Astrocyte of the hippocampus (primary cell): ENCODE data around the gene IFNG-AS1.

Source experiments
- DNase-seq: peaks from one replicate; pipeline ENCODE4 v3.0.0; 2011; ENCODE audit warnings: low read depth, low spot score

Gene IFNG-AS1

DNA sequence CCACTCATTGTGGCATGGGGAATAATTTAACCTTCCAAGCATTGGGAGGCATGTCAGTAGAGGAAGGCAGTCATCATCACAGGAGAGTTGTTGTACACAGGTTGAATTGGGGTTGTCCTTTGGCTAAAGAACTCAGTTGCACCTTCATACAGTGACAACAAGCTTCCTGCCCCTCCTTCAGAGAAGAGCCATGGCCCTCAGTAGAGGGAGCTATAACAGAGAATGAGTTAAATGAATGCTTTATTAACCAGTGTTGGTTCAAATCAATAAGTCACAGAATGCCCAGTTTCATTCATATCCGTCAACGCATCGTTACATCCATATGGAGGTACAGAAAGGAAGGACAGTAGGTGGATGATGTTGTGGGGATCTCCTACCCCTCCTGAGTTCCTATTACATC lies 4.8 kb downstream of the IFNG-AS1 start:
- DNase-seq: no peak

DNA sequence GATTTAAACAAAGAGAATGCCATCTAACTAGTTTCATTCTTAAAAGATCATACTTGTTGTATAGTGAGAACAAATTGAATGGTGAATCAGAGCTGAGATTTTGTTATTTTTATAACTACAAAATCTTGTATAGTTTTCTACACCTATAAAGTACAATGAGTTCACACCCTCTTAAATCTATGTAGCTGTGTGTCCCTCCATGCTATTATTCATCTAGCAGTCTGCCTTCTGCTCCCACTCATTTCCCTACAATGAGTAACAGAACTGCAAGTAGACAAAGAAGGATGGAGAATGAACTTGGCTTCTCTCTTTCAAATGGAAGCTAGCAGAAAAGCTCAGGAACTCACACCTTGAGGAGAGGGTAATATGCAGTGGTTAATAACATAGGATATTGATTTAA lies 7.1 kb downstream of the IFNG-AS1 start:
- no peak for DNase-seq

DNA sequence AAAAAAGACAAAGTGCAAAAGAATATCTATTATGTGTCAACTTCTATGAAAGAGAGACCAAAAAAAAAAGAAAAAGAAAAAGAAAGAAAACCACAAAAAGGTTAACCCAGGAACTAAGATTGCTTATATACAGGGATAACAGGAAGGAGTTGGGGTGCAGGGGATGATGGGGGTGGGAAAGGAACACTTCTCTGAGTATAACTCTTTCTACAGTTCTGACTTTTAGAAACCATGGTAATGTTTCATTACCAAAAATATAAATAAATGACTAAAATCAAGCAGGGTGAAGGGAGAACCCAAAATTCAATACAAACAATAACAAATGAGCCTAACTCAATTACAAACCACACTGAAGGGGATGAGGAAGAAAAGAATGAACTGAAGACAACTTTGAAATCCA lies 9.1 kb downstream of the IFNG-AS1 start:
- DNase-seq: no peak

DNA sequence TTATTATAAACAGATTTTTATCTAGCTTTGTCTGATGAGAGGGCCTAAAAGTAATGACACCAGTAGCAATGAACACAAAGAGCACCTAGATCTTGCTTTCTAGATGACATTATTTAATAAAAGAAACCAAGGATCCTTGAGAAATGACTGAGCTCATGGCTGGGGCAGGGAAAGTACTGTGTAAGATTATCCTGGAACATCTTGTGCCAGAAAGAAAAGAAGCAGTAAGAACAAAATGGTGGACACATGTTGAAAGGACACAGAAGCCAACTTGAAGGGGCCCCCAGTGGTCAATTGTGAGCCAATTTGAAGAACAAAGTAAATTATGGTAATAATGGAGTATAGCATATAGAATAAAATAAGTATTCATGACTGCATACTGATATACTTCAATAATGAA lies 10.0 kb downstream of the IFNG-AS1 start:
- DNase-seq: no peak

DNA sequence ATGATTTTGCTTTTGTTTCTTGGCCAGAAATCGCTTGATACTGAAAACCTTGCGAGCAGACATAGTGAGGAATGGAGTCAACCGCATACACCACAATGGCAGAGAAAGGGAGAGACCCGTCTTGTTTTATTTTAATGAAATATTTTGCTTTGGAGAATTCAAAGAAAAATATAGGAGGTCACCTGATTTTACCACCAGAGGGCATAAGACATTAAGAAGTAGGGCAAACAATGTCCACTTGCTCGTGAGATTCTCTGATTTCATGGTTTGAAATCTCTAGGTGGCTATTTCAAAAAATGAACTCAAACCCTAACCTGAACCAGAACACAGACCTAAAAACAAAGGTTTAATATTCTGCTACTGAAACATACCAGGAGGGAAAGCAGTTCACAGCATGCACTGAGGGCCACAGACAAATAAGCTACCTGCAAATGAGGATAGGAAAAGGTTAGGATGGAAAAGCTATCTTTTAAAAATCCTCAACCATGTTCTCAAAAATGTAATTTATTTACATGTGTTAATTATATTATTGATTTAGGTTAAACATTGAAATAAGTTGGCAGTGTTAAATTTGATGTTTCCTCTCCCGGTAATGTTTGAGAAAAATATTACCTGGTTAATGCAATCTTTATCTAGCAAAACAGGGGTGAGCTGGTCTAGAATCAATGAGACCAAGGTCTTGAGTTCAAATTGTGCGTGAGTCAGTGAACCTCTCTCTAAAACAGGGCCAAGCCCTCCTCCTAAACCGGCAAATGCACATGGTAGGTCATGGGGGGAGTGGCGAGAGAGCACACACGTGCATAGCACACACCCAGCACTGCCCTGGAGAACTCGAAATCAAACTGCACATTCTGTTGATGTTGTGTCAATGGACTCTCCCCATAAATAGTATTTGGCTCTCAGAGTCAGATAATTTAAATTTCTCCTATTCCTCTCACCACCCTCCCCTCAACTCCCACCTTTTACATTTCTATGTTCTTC lies 12.5 kb downstream of the IFNG-AS1 start:
- DNase-seq: peak; percentile 7

DNA sequence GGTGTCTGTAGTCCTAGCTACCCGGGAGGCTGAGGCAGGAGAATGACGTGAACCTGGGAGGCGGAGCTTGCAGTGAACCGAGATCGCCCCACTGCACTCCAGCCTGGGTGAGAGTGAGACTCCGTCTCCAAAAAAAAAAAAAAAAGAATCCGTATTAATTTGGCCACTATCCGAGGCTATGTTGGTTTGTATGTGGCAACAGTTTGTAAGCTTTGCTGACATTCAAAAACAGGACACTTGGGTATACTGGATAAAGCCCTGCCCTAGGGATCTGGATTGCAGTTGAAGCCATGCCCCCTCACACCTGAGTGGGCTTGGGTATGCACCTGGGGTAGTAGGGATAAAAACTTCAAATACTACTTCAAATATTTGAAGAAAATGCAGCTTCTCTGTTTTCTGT lies 14.5 kb downstream of the IFNG-AS1 start:
- DNase-seq: no peak

DNA sequence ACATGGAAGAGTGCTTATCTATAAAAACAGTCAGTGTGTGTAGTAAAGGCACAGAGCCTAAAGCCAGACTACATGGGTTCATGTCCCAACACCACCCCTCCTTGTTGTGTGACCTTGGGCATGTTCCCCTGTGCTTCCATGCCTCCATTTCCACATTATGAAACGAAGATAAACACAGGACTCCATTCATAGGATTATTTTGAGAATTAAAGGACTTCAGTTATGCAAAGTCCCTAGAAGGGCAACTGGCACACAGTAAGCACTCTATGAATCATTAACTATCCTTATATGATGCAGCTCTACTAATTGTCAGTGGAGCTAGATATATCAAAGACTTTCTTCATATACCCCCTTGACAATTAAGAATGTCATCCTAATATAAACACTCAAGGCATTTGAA lies 17.8 kb downstream of the IFNG-AS1 start:
- no peak for DNase-seq

DNA sequence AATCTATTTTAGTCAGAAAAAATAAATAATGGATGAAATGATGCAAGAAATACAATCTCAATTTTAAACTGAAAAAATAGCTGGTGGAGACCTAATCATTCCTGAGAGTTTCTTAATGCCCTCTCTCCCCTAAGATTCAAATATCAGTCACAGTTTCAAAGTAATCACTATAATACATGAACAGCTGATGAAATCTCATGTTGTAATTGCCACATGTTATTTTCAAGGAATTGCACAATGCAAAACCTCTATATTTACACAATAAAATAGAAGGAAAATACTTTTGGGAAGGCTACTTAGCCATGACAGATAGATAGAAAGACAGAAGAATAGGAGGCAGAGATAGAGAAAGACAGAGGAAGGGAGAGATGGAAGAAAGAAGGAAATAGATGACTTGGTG lies 18.2 kb downstream of the IFNG-AS1 start:
- DNase-seq: no peak

DNA sequence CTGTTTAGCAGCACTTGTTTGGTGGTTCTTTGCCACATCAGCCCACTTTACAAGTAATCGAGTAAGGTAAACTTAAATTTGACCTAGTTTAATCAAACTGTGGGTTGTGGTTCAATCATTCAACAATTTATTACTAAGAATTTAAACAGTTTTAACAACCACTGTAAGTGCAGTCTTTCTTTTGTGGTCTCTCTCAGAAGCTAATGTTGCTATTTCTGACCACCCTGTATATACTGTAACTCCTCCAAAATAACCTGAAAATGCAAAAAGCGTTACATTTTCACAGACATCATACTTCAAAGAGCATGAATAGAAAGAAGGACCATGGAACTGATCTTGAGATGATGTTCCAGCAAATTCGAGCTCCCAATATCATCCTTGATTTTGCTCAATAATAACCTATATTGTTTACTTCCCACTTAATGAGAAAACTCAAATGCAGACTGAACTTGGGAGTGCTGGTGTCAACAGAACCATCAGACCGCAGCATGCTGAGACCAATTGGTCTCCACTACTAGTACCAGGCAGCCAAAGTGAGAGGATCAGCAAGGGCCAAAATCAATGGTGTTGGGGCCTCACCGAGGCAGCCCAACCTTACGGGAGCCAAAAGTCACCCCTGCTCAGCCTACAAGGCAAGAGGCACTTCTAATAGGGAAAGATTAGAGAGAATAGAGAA lies 22.1 kb downstream of the IFNG-AS1 start:
- no peak for DNase-seq

DNA sequence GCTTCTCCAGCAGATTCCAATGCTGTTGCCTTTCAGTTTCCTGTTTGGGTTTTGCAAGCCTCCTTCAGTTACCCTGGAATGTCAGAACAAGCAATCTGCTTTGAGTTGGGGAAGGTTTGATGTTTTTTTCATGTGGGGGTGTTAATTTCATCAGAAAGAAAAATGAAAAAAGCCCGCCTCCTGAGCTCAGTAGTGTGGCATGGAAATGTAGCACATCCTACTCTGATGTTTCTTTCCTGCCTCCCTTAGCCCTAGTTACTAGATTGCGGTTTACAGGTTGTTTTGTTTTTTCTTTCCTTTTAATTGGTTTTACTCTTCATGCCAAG lies 22.6 kb downstream of the IFNG-AS1 start:
- DNase-seq: no peak

DNA sequence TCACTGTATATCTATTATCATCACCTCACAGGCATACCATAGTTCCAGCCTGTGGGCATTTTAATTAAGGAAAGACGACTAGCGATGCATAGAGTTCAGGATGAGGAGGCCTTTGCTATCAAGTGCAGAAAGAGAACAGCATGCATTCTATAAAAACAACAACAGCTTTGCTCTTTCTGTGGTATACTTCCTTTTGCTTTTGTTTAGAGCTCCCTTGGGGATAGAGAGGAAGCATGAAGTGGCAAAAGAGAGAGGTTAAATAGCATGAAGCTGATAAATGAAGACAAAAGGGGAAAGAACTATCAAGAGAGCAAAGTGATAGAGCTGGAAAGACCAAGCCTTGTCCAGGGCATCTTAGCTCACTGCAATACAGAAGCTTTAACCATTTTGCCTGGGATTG lies 23.5 kb downstream of the IFNG-AS1 start:
- no peak for DNase-seq

DNA sequence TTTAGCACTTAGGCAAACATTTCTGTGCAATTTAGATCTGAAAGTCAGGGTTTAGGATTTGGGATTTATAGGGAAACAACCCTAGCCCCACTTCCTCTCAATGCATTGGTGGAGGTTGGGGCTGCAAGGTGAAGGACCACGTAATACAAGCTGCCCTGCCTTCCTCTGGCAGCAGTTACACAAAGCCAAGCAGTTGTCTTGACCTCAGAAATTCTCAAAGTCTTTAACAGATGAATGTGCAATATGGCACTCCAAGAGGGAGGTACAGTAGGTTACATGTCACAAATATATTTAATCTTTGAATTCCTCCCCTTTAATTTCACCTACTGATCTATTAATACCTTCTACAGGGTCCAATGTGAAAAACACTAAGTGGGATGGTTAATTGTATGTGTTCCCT lies 23.9 kb downstream of the IFNG-AS1 start:
- DNase-seq: no peak

DNA sequence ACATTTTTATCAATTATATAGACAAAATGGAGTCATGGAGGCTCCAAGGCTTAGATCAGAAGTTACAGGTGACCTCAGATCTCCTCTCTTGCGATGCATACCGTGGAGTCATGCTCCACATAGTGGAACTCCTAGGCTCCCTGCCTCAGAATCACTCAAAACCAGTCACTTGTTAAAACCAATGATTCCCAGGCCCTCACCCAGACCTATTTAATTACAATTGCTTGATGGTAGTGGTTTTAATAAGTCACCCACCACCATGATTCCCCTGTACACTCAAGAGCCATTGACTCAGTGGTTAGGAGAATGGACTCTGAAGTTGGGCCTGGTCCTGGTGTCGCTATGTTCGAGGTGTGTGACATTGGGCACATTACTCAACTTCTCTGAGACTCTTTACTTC lies 26.9 kb downstream of the IFNG-AS1 start:
- DNase-seq: no peak

DNA sequence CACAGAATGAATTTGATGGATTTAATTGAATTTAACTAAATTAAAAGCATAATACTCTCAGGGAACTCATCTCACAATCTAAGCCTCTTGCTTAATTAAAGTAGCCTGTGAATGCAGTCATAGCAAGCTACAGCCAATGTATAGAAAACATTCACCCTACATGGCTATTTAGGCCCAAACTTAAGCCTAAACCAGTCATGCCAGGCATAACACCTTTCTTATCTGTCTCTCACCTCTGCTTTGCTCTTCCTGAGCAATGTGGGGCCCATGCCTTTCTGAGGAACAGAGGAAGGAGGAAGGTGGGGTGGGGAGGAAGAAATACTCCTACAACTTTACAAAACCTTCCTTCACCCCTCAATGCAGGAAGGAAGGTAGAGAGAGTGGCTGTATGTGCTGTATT lies 29.1 kb downstream of the IFNG-AS1 start:
- no peak for DNase-seq

DNA sequence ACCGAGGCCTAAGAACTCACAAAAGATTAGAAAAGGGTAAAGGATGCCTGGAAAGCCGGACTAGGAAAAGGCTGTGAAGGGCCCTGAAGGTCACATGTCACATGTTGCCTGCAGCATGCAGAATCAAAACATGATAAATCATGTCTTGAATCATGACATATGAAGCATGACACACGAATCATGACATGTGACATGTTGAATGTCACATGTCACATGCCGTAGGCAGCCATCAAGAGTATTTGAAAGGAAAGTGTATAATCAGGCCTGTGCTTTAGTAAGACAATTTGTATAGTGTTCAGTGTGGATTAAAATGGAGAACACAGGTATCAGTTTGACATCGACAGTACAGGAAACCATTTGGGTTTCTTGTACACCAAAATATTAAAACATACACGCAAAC lies 30.8 kb downstream of the IFNG-AS1 start:
- no peak for DNase-seq

DNA sequence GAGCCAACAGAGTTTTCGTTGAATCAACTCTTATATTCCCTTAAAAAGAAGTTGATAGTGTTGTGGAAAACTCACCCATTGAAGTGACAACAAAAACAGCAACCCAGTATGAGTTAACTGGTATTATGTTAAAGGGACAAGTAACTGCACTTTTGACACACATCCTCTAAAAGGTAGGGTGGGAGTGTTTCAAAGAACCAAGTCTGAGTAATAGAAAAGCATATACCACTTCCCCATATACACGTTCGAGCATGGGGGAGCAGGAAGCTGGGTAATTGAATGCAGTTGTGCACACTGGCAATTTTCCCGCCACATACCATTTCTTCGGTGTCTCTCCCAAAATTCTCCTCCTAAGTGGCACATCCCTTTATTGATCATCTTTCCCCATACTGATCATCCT lies 31.5 kb downstream of the IFNG-AS1 start:
- no peak for DNase-seq

DNA sequence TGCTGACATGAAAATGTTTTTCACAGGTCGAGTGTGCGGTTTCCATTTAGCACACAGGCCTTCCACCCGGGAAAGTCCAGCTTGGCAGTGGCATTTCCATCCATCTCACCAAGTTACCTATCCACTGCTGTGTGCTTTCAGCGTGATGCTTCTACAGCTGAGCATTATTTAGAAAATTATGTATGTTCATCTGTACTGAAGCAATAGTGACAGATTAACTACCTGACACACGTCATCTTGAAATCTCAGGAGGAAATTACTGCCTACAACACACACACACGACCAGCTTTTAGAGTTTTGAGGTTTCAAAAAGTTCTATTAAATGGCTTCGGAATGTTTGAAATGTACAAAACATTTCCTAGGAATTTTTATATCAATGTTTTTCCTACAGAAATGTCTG lies 39.4 kb downstream of the IFNG-AS1 start:
- no peak for DNase-seq

DNA sequence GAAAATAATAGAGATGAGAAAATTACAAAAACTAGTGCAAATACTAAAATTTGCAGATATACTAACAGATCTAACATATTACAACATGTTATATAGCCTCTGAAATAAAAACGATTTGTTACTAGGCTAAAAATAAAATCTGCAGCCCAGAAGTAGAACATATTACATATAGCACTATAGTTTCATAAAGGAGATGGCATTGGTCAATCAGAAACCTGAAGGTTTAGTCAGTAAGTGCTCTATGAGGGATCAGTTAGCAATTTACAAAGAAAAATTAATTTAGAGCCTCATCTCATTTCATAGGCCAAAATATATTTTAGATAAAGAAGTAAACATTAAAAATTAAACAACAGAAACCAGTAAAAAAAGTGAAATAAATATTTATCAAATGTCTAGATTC lies 41.0 kb downstream of the IFNG-AS1 start:
- no peak for DNase-seq

DNA sequence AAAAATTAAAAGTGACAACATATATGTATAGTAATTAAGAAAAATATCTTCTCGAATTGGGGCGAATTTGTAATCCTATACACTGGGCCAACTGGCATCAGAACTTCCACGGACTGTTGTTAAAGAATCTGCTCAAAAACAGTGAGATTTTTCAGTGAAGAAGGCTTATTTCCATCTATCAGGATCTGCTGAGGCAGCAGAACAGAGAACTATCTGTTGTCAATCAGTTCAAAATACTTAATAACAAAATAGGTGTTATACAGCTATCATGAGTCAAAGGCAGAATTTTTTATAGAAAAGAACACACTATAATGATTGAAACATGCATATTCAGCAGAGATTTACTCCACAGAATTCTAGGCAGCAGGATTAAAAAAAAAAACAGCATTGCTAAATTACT lies 41.9 kb downstream of the IFNG-AS1 start:
- DNase-seq: no peak

DNA sequence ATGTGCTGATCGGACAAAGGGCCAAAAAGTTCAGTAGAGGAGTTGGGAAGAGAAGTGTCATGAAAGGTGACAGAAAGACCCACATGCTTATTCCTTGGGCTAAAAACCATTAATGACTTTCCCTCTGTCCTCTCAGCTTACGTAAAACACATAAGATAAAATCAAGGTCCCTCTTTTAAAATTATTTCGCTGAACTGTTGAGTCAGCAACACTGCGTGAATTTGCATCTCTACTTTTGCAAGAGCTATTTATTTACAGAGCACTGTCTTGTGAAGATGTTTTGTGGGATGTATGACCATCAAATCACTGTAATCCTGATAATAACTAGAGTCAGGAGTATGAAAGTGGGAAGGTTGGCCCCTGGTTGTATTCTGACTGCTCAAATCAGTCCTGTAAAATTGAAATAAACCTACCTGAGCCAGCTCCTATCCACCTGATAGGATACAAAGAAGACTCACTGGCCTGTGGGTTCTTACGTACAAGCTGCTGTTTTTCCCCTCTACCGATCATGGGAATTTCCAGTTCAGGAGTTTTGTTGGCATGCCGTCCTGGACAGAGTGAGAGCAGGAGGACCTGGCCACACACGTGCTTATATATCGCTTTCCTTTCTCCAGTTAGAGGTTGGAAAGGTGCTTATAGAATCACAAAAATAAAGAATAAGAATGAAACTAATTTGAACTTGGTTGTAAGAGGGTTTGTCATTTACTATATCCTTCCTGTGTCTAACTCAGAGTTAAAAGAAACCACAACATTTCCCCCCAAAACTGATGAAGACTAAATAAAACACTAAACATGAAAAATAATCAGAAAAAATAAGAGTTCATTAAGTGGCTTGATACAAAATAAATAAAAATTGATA lies 42.9 kb downstream of the IFNG-AS1 start:
- DNase-seq: no peak

DNA sequence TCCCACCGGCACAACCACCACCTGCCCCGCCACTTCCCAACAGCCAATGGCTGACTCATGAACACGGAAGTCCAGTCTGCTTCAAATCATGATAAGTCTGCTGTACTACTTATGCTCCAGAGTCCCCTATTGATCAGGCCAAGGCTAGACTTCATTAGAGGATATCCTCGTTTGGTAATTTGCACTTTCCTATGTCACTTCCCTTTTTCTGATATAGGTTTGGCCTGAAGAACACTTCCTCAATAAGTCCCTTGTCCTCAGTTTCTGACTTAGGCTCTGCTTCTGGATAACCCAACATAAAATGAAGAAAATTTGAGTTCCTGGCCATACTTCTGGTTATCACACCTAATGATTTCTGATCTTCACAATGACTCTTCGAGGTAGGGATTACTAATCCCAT lies 45.3 kb downstream of the IFNG-AS1 start:
- DNase-seq: no peak

DNA sequence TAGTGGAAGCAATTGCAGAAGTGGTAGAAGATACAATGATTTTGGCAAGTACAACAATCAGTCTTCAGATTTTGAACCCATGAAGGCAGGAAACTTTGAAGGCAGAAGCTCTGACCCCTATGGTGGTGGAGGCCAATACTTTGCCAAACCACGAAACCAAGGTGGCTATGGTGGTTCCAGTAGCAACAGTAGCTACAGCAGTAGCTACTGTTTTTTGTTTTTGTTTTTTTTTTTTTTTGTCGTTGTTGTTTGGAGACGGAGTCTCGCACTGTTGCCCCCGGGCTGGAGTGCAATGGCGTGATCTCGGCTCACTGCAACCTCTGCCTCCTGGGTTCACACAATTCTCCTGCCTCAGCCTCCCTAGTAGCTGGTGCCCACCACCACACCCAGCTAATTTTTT lies 47.4 kb downstream of the IFNG-AS1 start:
- DNase-seq: no peak
